ENCODE measurements around the gene HEXIM2. TPM values are rescaled to one million over a fixed set of nuclear protein-coding genes. Genes with fewer than 3 reads are reported as not detected.

HEXIM2 gene
- total RNA-seq, 5 donors from 2014 or later (not counting 1 experiment from before 2014, with no cell fraction given), result 2.0 to 5.8 (median 3.3) TPM

DNA sequence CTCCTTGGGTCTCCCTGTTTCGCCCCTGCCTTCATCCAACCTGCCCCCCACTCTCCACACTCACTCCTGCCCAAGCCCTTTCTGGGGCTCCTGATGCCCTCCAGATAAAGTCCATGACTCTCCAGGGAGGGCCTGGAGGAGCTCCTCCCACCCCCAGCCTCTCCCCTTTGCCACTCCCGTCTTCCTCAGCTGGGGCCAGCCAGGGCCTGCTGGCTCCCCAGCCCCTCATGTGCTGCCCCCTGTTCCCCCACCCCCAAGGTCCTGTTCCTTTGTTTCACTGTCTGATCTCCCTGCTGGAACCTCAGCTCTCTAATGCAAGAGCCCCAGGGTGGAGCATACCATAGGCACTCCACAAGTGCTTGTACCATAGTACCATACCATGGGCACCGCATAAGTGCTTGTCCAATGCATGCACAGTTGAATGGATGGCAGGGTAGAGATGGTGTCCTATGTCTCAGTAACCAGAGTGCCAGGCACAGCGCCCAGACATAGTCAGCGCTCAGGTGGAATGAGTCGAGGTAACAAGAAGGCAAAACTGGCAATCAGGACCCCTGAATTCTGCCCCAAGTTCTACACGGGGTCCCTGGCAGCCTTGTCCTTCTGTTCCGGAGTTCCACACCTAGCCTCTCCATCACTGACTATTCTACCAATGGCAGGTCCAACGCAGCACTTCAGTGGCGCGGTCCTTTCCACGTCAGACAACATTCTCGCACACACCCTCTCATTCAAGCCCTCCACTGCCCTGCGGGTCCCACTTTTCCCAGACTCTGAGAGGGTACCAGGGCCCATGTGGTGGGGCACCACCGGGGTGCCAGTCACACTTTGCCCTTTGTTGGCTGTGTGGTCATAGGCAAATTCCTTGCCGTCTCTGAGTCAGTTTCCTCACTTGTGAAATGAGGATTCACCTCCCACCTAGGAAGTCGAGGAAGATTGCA, 30.7 kb upstream of the HEXIM2 start:
- WGBS (ENCODE audit: insufficient coverage), result 80% methylated on average over 16 of the region's 17 CpGs
- Histone ChIP-seq H3K9me3 (no peaks in the 10 kb centered on the region), H3K27me3 (replicated peaks in 1 of 2; ENCODE audit: control insufficient read depth in 2 of 2, extremely low read depth in 1 of 2, insufficient read depth in 2 of 2, low read length in 1 of 2) (peaks cover 0 to 16% of the 10 kb centered on the region in 2 experiments), H3K4me3 (ENCODE audit: control insufficient read depth in 1 of 2, extremely low read depth in 1 of 2, low read length in 1 of 2) (no peak overlapping the region), H3K27ac (ENCODE audit: low read length) (no peak overlapping the region), H3K36me3 (ENCODE audit: control insufficient read depth in 2 of 2, extremely low read depth in 1 of 2, insufficient read depth in 1 of 2, low read length in 1 of 2) (no peaks in the 10 kb centered on the region), H3K4me1 (ENCODE audit: control insufficient read depth in 1 of 2, extremely low read depth in 1 of 2, insufficient read depth in 2 of 2, low read length in 2 of 2) (peaks cover 0 to 21% of the 10 kb centered on the region in 2 experiments)
- Mint-ChIP-seq H3K4me3 (peak overlapping the region; percentile 62 to 87 (median 66)), H3K4me1 (peaks cover 10 to 16% (median 15%) of the 10 kb centered on the region in 3 donors), H3K27ac (peak overlapping the region in 1 of 2 donors; percentile 39), H3K27me3 (no peaks in the 10 kb centered on the region), H3K9me3 (no peaks in the 10 kb centered on the region), H3K36me3 (no peaks in the 10 kb centered on the region)
- DNase-seq (no peak), ATAC-seq (replicated peaks in 1 of 4) (no peak)
- POLR2A ChIA-PET, result no interaction called here
- CTCF ChIA-PET, result interaction anchor here in 1 of 2 donors (0.6 kb wide), 1 partner anchor 63 kb away, joined by 9 read pairs; no protein-coding TSS in a partner anchor

DNA sequence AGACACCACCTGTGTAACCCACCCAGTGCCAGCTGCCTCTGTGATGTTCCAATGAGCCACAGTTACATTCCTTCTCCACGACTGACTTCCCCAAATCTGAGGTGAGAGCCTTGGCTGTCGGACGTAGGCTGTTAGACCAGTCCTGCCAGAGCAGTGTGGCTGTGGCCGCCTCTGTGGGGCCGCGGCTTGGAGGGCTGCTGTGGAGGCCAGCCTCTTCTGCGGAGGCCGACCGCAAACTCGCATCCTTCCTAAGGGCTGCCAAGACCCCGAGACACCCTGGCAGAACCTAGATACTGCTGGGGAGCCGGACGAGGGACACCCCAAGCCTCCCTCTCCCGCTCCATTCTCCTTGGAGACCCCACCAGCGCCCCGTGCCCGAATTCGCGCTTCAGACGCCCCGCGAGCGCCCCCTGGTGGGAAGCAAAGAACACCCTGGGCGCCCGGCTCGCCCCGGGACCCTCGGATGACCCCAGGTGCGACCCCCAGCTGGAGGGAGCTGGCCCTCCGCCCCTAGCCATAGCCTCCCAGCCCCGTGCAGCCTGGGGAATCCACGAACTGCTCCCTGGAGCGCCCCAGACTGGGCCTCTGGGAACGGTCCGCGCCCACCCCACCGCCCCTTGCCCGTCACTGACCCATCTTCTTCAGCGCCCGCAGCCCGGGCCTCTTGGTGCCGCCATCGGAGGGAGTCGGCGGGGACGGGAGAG, 29.9 kb upstream of the HEXIM2 start:
- Histone ChIP-seq H3K27me3 (replicated peaks in 1 of 2; ENCODE audit: control insufficient read depth in 2 of 2, extremely low read depth in 1 of 2, insufficient read depth in 2 of 2, low read length in 1 of 2) (peaks cover 0 to 16% of the 10 kb centered on the region in 2 experiments), H3K9me3 (no peaks in the 10 kb centered on the region), H3K36me3 (ENCODE audit: control insufficient read depth in 2 of 2, extremely low read depth in 1 of 2, insufficient read depth in 1 of 2, low read length in 1 of 2) (no peaks in the 10 kb centered on the region), H3K4me3 (ENCODE audit: control insufficient read depth in 1 of 2, extremely low read depth in 1 of 2, low read length in 1 of 2) (peak overlapping the region; percentile 39 to 100), H3K4me1 (ENCODE audit: control insufficient read depth in 1 of 2, extremely low read depth in 1 of 2, insufficient read depth in 2 of 2, low read length in 2 of 2) (peaks cover 0 to 30% of the 10 kb centered on the region in 2 experiments), H3K27ac (ENCODE audit: low read length) (peak overlapping the region; percentile 17)
- DNase-seq (peak in 25 of 35 experiments; percentile 17 to 61 (median 34)), ATAC-seq (replicated peaks in 1 of 4) (peak in 2 of 4 experiments; percentile 0 to 1)
- ChIA-PET POLR2A (no interaction called here), CTCF (no interaction called here)
- Mint-ChIP-seq H3K27me3 (no peaks in the 10 kb centered on the region), H3K9me3 (no peaks in the 10 kb centered on the region), H3K36me3 (no peaks in the 10 kb centered on the region), H3K4me1 (peaks cover 17 to 23% (median 21%) of the 10 kb centered on the region in 3 donors), H3K27ac (peak overlapping the region in 1 of 2 donors; percentile 6), H3K4me3 (peak overlapping the region; percentile 62 to 87 (median 66))
- 16% methylated on average over 36 of the region's 46 CpGs for WGBS (ENCODE audit: insufficient coverage)

DNA sequence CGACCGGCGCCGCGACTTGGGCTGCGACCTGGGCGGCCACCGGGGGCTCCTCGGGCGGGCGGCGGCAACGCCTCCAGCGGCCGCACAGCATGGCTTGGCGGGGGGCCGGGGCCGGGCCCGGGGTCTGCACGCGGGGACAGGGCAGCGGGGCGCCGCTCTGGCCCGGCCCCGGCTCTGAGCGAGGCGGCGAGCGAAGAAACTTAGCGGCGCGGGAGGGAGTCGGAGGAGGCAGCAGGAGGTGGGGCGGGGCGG, 29.4 kb upstream of the HEXIM2 start, which contains the start of gene PLCD3:
Gene PLCD3, minus strand, starts transcription at position 196 of the 252 bp plus-strand sequence. Its CDS starts 105 bp downstream, at position 91.
- Histone ChIP-seq H3K27me3 (replicated peaks in 1 of 2; ENCODE audit: control insufficient read depth in 2 of 2, extremely low read depth in 1 of 2, insufficient read depth in 2 of 2, low read length in 1 of 2) (peaks cover 0 to 16% of the 10 kb centered on the region in 2 experiments), H3K9me3 (no peaks in the 10 kb centered on the region), H3K36me3 (ENCODE audit: control insufficient read depth in 2 of 2, extremely low read depth in 1 of 2, insufficient read depth in 1 of 2, low read length in 1 of 2) (no peaks in the 10 kb centered on the region), H3K27ac (ENCODE audit: low read length) (peak within 1 kb of the TSS; percentile 96), H3K4me3 (ENCODE audit: control insufficient read depth in 1 of 2, extremely low read depth in 1 of 2, low read length in 1 of 2) (peak within 1 kb of the TSS; percentile 83 to 100), H3K4me1 (ENCODE audit: control insufficient read depth in 1 of 2, extremely low read depth in 1 of 2, insufficient read depth in 2 of 2, low read length in 2 of 2) (peaks cover 0 to 33% of the 10 kb centered on the region in 2 experiments)
- Mint-ChIP-seq H3K36me3 (no peaks in the 10 kb centered on the region), H3K27me3 (no peaks in the 10 kb centered on the region), H3K9me3 (no peaks in the 10 kb centered on the region), H3K4me3 (peak within 1 kb of the TSS; percentile 87 to 91 (median 89)), H3K27ac (peak within 1 kb of the TSS; percentile 59 to 89), H3K4me1 (peaks cover 17 to 23% (median 21%) of the 10 kb centered on the region in 3 donors)
- CTCF ChIA-PET, result no interaction called here
- ATAC-seq (replicated peaks in 1 of 4), result peak; percentile 49 to 56 (median 54)
- POLR2A ChIA-PET, result no interaction called here
- WGBS (ENCODE audit: insufficient coverage), result 0% methylated on average over 15 of the region's 36 CpGs
- DNase-seq, result peak in 1 of 35 experiments; percentile 48

DNA sequence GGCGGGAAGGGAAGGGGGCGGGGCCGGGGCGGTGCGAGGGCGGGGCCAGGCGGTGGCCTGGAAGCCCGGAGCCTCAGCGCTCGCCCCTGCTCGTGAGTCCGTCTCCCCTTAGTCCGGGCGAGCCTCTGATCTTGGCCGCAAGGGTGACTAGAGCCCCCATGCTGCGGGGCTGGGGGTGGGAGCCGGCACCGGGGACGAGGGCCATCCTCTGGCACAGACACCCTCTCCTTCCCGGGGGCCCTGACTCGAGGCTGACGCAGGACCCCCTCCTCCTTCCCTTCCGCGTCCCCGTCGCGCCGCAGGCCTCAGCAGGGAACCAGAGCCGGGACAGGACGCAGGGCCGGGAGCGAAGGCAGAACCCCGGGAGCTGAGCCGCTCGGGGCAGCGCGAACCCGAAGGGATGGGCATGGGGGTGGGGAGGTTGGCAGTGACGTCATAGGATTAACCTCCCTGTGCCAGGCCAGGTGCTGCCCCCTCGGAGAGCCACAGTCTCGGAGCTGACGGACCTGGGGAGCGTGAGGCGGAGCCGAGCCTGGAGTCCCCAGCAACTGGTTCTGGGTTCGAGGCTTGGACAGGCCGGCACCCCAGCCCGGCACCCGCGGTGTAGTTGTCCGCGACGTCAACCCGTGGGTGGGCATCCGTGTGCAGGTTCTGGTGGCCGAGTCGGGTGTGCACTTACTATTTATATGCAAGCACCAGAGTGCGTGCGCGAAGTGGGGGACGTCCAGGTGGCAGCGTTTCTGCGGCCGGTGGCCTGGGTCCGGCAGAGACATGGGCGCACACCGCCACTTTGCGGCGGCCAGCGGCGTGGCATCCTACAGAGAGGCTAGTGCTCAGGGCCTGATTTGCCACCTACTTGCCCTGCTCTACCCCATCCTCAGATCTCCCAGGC, 28.9 kb upstream of the HEXIM2 start:
- Histone ChIP-seq H3K9me3 (no peaks in the 10 kb centered on the region), H3K27ac (ENCODE audit: low read length) (peak overlapping the region; percentile 96), H3K27me3 (replicated peaks in 1 of 2; ENCODE audit: control insufficient read depth in 2 of 2, extremely low read depth in 1 of 2, insufficient read depth in 2 of 2, low read length in 1 of 2) (peaks cover 0 to 16% of the 10 kb centered on the region in 2 experiments), H3K4me1 (ENCODE audit: control insufficient read depth in 1 of 2, extremely low read depth in 1 of 2, insufficient read depth in 2 of 2, low read length in 2 of 2) (peaks cover 0 to 33% of the 10 kb centered on the region in 2 experiments), H3K36me3 (ENCODE audit: control insufficient read depth in 2 of 2, extremely low read depth in 1 of 2, insufficient read depth in 1 of 2, low read length in 1 of 2) (peaks cover 0 to under 1% of the 10 kb centered on the region in 2 donors), H3K4me3 (ENCODE audit: control insufficient read depth in 1 of 2, extremely low read depth in 1 of 2, low read length in 1 of 2) (peak overlapping the region; percentile 83 to 100)
- no peaks in the 10 kb centered on the region for H3K27me3 Mint-ChIP-seq
- ATAC-seq (replicated peaks in 1 of 4) (peak; percentile 29 to 44 (median 36)), DNase-seq (peak; percentile 32 to 82 (median 62))
- H3K4me3 Mint-ChIP-seq, result peak overlapping the region; percentile 87 to 91 (median 89)
- peak overlapping the region; percentile 59 to 89 for H3K27ac Mint-ChIP-seq
- ChIA-PET CTCF (interaction anchor here (0.7 to 0.9 kb wide), 3 partner anchors 28 to 121 kb away, joined by 3 to 8 read pairs (median 6); no protein-coding TSS in a partner anchor), POLR2A (interaction anchor here in 1 of 2 donors (0.7 kb wide), 1 partner anchor 41 kb away, joined by 15 read pairs; no protein-coding TSS in a partner anchor)
- H3K9me3 Mint-ChIP-seq, result no peaks in the 10 kb centered on the region
- peaks cover 17 to 23% (median 21%) of the 10 kb centered on the region in 3 donors for H3K4me1 Mint-ChIP-seq
- H3K36me3 Mint-ChIP-seq, result no peaks in the 10 kb centered on the region
- WGBS (ENCODE audit: insufficient coverage), result 2% methylated on average over 53 of the region's 71 CpGs

DNA sequence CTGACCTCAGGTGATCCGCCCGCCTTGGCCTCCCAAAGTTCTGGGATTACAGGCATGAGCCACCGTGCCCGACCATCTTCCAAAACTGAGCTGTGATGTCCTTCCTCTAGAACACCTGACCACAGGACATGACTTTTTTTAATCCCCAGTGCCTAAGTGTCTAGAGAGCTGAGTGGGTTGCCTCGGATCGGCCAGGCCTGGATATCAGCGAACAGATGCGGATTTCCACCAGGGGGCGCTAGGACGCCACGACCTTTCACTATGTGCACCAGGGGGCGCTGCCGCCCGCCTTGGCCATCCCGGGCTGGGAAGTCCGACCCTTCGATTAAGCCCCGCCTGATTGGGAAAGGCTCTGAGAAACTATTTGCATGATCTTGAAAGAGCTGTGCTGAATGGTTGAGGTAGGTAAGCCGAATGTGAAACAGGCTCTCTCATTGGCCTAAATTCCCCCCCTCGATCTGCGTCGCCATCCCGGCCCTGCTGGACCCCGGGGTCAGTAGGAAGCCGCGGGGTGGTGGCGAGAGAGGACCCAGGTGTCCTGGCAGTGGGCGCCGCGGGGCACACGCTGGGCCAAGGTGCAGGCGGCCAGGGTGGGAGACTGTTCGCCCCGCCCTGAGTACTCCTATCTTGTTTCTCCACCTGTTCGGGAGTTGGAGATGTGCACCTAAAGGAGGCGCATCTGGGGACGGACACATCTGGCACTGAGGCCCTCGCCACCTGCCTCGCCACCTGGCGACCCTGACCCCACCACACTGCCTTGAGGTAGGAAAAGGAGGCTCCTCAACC, 26.3 kb upstream of the HEXIM2 start, which contains the start of gene ACBD4:
Gene ACBD4, plus strand, starts transcription at position 496 of the 786 bp plus-strand sequence. CDS start 458 bp downstream, outside the sequence.
- no peaks in the 10 kb centered on the region for H3K27me3 Mint-ChIP-seq
- peak within 1 kb of the TSS; percentile 40 for H3K27ac ChIP-seq (ENCODE audit: low read length)
- peaks cover 17 to 23% (median 22%) of the 10 kb centered on the region in 3 donors for H3K4me1 Mint-ChIP-seq
- H3K9me3 Mint-ChIP-seq, result no peaks in the 10 kb centered on the region
- H3K36me3 Mint-ChIP-seq, result peaks cover 2% of the 10 kb centered on the region
- peaks cover 0 to 33% of the 10 kb centered on the region in 2 experiments for H3K4me1 ChIP-seq (ENCODE audit: control insufficient read depth in 1 of 2, extremely low read depth in 1 of 2, insufficient read depth in 2 of 2, low read length in 2 of 2)
- ATAC-seq (replicated peaks in 1 of 4) (peak; percentile 84 to 86 (median 85)), DNase-seq (peak; percentile 92 to 99 (median 96))
- peak within 1 kb of the TSS; percentile 64 to 80 for H3K4me3 ChIP-seq (ENCODE audit: control insufficient read depth in 1 of 2, extremely low read depth in 1 of 2, low read length in 1 of 2)
- H3K27me3 ChIP-seq (replicated peaks in 1 of 2; ENCODE audit: control insufficient read depth in 2 of 2, extremely low read depth in 1 of 2, insufficient read depth in 2 of 2, low read length in 1 of 2), result peaks cover 0 to 15% of the 10 kb centered on the region in 2 experiments
- H3K36me3 ChIP-seq (ENCODE audit: control insufficient read depth in 2 of 2, extremely low read depth in 1 of 2, insufficient read depth in 1 of 2, low read length in 1 of 2), result peaks cover 0 to 5% of the 10 kb centered on the region in 2 donors
- no peaks in the 10 kb centered on the region for H3K9me3 ChIP-seq
- WGBS (ENCODE audit: insufficient coverage), result 7% methylated on average over 29 of the region's 40 CpGs
- peak within 1 kb of the TSS; percentile 84 to 88 (median 84) for H3K4me3 Mint-ChIP-seq
- ChIA-PET CTCF (interaction anchor here (0.6 to 4.8 kb wide), 53 partner anchors 9 to 1071 kb away, joined by 3 to 277 read pairs (median 5); partner anchors contain the start of genes HEXIM1 (in 2 of the 2), HEXIM2 (in 2 of the 2) and NMT1 (in 1 of the 2)), POLR2A (interaction anchor here (0.6 to 1.3 kb wide), 6 partner anchors 13 to 1767 kb away, joined by 3 to 18 read pairs (median 5); partner anchors contain the start of gene HEXIM1 (in 2 of the 2))
- peak within 1 kb of the TSS; percentile 78 to 86 for H3K27ac Mint-ChIP-seq

All from T-cell (primary cell).